Bone marrow (tissue), 2 donors: ENCODE results near the gene RAD51B.
A peak's percentile ranks its signal among the peaks of the same experiment; 100 is the strongest.

Experiments used
- DNase-seq, 2 donors: peaks; one replicate each; lab custom pipeline; 2025; lab: John Stamatoyannopoulos, UW

The RAD51B gene

DNA sequence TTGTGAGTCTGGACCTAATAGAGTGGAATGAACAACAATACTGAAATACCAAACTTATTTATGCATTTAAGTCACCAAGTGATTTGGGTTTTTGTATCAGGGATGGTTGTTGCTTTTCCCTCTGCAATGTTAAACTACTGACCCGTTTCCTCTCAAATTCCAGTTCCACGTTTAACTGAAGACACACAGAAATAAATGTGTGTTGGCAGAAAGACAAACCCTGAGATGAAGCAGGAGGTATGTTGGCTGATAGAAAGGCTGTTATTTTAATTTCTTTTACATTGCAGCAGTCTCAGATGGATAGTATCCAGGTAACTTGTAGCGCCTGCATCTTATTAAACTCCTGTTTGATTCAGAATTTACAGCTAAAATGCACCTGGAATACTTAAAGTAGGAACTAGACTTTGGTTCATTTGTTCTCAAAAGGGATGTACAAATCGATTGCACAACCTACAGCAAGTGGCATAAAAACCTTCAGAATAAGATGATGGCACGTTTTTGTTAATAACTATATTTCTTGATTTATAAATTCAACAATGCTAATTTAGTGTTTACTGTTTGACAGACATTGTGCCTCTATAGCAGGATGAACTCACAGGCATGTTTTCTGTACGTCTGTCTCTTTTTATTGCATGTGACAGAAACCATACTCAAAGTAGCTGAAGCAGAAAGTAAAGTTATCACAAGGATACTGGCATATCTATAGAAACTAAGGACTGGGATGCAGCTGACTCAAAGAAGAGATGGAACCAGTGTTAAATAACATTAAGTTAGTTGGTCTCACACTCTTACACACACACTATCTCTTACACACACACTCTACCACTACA is 567.6 kb downstream of the RAD51B start:
- DNase-seq = no peak

DNA sequence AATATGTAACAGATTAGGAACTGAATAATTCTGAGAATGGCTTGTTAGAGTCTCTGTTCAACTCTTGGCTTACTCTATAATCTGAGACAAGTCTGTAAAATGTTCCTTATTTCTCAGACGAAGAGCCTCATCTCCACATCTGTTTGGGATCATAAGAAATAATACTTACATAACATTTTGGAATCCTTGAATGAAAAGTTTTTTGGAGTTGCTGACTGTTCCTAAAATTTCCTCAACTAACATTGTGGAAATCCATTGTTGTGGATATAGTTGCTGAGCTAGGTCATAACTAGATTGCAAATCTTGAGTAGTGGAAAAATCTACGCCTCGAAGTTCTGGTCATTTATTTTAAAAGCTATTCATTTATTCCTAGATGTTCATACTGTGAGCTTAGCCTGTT is 570.4 kb downstream of the RAD51B start:
- DNase-seq = no peak

DNA sequence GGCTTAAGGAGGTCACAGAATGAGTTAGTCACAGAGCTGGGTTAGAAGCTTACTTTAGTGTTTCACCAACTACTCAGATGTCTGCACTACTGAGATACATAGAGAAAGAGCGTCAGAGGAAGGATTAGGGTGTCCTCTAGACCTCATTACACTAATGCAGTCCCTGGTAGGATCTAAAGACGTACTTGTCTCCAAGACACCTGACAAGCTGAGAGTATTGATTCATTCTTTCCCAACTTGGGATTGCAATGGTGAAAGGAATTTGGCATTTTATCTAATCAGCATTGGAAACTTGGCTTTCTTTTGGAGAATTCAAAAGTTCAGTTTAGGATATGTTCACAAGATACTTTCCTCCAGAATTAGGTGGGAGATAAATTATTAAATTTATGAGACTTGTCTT is 571.2 kb downstream of the RAD51B start:
- DNase-seq = no peak

DNA sequence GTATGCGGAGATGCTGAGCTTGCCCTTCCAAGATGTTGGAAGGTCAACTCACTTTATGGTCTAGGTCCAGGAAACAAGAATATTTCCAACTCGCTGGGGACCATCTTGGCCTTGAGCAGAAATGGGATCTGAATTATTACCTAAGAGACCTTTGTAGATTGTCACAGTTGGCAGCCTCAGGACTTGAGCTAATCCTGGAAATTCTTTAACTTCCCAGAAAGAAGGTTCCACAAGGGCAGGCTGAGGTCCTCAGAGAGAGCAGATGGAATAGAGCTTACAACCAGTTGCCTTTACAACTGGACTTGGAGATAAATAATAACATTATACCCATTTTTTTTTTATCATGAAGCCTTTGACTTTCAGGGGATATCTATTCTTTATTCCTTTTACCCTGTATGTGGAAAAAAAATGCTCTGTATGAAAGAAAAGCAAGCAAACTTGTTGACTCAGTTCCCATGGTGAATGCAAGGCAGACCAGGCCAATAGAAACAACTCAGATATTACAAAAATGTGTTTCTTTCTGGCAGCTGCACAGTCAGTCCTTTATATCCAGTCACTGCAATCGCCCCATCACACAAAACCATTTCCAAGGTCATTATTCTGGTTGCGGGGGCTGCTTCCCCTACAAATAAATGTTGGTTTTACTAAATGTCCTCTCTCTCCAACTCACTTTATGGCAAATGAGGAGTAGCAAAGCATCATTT is 571.9 kb downstream of the RAD51B start:
- no peak for DNase-seq

DNA sequence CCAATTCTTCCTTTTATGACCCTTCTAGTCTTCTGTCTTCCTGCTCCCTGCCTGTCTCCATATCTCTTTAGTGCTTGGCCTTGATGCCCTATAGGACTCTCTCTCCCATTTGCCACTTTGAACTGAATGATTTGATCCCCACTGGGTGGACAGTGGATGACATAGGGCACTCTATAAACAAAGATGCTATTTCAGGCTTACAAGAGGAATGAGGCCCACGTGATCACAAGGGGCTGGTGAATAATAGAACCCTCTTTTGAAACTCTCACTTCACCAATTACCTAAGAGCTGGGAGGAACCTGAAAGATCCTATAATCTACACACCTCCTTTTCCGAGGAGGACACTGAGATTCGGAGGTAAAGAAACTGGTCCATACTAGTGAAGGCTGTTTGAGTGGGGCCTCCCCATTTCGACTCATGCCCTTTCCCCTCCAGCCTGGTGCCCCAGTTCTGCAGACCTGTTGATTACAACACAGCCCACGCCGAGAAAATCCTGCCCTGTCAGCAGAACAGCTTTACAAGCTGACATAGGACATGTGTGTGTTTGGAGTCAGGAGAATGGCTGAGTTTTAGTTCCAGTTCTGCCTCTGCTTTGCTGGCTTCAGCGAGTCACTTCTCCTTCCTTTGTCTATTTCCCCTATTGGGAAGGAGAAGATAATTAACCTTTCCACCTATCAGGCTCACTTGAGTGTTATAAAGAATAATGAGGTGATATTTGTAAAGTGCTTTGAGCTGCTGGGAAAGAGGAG is 573.0 kb downstream of the RAD51B start:
- peak; percentile 18 to 37 for DNase-seq

DNA sequence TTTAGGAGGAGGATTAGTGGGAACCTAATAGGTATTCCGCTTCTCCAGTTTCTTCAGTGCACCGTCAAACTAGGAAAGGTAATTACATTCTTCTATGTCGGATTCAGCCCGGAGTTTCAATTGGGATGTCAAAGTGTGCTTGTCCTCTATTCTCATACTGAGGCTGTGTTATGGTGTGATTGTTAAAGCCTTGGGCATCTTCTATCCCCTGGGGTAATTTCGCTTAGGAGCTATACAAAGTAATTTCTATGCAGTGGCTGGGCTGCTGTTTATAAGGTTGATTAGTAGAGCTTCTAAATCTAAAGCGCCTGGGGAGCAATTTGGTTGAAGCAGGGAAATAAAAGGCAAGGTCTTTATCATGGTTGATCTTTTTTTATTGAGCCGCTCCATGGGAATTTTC is 573.7 kb downstream of the RAD51B start:
- no peak for DNase-seq

DNA sequence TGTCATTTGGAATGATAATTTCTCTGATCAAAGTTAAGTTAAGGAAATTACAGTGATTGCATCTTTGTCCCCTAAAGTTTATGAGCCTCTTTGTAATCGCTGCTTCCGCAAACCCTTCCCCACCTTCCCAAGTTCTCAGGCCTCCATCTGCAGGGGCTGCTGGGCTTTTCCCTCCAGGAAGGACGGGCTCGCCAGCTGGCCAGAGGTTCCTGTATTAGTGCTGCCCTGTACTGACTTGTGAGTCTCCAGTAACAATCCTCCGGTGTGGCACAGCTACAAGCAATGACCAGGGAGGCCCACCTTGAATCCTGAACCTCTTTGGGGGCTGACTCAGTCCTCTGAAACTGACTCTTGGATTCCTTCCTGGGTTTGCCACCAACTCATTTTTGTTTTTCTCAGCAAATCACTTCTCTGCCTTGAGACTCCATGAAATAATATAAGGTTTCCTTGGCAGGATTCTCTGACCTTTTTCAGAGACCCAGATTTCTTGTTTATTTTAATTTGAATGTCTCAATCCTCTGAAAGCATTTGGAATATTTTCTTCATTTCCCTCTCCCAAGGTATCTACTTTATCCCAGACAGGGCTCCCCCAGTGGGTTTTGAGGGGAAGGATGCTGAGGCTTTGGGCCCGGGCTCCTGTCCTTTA is 574.7 kb downstream of the RAD51B start:
- DNase-seq = no peak

DNA sequence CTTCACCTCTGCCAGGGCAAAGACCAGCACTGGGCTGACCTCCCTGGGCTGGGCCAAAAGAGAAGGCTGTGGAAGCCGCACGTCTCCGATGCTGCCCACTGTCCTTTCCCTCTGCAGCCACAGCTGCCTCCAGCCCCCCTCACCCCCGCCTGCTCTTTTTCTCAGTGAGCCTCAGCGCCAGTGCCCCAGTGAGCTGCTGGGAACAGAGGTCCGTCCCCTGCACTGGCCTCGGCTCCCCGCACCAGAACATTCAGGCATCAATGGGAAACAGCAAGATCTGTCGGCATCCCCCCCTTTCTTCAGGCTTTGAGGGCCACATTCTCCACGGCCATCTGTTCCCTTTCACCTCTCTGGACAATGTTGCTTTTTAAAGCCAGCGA is 575.2 kb downstream of the RAD51B start:
- no peak for DNase-seq

DNA sequence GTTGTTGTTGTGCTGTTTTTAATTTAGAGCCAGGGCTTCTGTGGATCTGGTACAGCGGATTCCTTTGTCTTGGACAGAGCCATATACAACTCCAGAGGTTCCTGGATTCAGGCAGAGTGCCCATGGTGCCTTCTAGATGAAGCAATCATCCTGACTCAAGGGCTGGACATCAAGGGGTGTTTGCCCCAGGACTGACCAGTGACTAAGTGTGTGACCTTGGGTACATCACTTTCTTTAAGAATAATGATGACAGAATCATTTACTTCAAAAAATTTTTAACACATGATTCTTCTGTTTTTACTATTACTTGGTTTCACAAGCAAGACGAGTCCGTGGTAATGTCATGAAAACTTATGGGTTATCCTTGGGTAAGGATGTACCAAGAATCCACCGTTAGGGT is 576.0 kb downstream of the RAD51B start:
- DNase-seq = no peak

DNA sequence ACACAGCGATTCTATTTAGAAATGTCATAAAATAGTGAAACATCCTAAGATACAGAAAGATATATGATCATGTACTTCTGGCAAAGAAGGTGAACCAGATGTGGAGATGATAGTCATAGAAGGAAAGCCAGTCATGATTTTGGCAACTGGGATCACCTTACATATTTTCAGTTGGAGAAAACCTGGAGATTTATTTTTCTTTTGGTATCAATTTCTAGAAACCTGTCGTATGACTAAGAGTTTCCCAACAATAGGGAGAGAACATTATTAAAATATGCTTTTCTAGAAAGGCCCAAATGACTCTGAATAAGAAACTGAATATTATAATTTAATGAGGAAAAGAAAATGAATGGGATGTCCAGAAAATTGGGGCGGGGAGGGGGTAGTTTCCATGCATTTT is 576.9 kb downstream of the RAD51B start:
- no peak for DNase-seq

DNA sequence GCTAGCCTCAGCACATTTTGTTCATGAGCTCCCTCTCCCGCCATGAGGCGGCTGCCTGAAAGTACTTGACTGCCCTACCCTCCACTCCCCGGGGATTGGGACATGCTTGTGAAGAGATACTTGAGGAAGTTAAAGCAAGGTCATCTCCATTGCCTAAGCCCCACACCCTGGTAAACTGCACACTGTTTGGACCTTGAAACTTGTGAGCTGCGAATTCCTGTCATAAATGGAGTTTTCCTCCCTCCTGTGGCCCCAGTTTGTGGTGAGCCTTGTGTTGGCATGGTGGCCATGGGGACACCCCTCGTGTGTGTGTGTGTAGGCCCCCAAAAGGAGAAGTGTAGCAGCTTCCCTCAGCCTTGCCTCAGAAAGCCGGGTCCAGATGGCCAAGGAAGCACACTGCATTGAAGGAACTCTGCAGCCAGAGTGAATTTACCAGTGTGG is 577.8 kb downstream of the RAD51B start:
- DNase-seq = peak; percentile 19 to 32

DNA sequence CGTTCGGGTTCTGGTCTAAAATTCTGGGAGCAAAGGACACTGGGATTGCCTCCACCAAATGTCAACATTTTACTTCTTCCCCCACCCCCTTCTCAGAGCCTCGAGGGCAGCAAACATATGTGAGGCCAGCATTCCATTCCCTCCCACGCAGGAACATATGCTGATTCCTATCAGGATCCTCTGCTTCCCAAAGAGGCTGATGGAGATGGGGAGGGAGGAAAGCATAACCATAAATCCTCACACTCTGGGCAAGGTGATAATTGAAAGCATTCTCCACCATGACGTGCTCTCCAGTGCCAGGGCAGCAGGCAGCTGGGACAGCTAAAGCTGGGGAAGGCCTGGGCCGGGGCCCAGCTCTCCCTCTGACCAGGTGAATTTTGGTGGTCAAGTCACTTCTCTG is 578.2 kb downstream of the RAD51B start:
- no peak for DNase-seq

DNA sequence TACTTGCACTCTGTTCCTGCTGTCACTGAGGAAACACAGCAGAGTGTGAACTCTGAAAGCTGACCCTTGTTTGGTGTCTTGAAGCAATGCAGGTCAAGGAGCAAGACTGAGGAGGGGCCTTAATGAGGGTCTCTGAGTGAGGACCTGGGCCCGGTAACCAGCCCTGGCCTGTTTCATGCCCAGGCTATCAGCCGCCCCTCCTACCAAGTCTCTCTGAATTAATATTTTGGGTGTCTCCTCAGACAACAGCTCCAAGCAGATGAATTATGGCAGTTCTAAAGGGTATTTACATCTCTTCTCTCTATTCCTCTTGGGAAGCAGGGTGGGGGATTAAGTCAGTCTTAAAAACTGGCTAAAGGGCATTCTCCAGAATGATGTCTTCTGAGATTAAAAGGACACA is 578.8 kb downstream of the RAD51B start:
- DNase-seq = no peak

DNA sequence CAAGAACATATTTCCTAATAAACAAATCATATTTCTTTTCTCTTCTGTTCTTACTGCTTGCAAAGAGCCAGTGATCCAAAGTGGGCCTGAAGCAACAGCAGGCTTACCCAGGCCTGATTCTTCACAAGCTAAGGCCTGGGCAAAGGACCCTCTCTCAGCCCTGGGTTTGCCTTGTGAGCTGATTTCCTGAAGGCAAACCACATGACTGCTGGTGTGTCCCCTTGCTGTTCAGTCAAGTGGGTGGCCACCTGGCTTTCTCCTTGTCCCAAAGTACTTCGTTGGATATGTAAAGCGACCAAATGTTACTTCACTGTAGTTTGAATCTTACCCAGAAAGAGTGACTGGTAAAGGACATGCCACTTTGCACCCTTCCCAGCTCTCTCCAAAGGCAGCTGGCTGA is 580.4 kb downstream of the RAD51B start:
- DNase-seq = no peak

DNA sequence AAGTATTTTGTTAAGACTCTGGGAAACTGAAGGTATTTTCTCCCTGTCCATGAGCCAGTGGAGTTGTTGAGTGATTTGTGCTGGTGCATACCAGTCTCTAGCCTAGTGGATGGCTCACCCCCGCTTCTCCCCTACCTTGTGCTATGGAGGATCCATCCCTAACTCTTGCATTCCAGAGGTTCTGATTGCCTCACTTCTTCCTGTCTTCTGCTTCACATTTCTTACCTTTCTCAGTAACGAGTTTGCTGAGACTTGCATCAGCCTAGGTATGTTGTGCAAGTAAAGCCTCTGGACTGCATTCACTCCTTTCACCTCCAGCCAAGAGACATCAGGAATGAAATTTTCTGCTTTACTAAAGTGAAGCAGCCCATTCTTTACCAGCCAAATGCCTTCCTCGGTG is 581.7 kb downstream of the RAD51B start:
- DNase-seq = no peak

DNA sequence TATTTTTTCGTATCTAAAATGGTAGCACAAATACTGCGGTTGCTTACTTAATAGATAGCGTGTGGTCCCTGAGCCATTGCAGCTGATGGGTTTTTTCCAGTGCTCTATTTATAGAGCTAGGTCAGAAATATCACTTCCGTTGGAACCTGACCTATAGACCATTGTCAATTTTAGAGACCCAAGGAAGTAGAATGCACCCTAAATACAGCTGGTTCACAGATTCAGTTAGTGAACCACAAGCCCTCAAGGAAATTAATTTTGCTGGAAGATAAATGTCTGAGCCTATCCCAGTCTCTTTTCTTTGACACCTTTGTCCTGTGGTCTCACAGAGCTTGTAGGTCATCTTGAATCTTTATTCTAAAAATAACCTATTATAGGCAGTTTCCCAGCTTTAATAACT is 582.3 kb downstream of the RAD51B start:
- no peak for DNase-seq

DNA sequence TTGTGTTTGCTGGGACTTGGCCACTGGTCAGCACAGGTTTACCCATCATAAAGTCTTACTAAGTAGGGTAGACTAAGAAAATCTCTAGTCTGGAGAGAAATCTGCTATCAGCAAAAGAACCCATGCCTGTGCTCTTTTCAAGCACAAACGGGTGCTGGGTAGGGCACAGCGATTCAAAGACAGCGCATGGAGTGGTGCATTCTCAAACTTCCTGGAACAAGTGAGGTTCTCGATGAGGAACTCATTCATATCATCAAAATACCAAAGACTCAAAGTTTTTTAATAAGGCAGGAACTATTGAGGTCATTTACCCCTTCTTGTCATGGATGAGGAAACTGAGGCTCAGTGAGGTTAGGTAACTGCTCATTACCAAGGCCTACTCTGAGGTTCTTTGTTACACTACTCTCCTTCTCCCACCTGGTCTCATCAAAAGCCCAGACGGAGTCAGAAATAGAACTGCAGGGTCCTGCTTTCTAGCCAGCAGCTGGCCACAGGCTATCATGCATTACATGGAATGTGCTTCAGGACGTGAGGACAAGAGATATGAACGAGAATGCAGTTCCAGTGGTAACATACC is 583.0 kb downstream of the RAD51B start:
- DNase-seq = no peak

DNA sequence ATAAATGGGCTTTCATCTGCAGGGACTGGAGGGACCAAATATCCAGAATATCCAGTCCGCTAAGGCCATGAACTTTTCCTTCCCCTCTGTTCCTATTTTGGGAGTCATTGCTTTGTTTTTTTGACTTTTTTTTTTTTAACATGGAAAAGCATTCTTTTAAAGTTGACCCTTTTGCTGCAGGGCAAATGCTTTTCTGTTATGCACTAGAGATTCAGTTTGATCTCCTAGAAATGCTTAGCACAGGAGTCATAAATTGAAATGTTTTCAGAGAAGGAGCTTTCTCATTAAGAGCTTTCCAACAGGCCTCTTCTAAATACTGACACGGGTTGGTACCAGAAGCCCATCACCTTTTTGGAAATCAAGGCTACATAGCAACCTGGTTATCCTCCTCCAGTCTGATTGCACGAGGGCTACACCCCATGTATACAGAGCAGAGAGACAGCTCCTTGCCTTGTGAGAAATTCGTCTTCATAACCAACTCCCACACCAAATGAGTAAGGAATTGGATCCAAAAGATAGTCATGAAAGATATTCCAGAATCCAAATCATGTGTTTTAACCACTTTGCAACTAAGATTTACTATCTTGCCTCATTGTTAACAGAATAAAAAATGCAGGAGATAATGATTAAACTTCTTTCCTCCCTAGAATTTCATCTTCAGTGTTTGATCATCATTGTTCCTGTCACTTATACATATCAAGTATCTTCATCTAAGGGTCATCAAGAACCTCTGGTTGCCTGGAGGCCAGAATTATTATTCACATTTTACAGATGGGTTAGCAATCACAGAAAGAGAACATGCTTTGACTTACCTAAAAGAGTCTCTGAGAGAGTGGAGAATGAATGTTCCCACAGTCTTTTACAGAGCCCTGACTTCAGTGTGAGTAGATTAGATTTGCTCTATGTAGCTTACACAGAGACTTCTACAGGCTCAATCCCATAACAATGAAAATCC is 583.9 kb downstream of the RAD51B start:
- DNase-seq = no peak

DNA sequence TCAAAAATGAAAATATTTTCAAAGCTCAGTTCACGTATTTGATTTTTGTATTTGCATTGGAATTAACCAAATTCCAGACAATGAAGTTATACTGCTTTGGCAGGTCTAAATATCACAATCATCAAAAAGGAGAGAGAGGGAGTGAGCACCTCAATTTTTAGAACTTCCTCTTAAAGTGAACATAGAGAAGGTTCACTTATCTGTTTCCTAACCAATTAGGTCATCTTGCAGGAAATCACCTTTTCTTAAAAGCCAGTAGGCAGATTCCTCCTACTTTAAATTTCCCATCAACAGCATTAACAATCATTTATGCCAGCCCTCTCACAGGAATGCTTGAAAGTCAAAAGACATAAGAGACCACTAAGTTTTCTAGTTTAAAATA is 584.6 kb downstream of the RAD51B start:
- no peak for DNase-seq

DNA sequence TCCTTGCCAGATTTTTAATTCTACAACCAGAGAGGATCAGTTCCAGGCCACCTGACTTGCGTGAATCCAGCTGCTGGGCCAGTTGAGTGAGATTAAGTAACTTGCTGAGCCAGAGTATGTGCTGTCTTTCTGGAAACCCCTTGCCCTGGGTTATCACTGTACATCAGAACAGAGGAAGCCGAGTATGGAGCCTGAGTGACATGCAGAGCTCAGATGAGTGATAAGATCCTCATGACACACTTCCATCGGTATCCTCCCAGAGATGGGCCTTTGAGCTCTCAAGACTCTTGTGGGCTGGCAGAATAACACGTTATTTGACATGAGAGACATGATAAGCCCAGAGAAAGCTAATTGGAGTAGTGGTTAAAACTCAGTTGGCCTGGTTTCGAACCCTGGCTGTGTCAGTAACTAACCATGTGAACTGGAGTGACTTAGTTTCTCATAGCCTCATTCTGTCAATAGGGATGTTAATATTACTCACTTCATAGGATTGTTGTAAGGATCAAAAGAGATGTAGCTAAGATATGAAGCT is 585.1 kb downstream of the RAD51B start:
- peak in 1 of 2 donors; percentile 9 for DNase-seq

DNA sequence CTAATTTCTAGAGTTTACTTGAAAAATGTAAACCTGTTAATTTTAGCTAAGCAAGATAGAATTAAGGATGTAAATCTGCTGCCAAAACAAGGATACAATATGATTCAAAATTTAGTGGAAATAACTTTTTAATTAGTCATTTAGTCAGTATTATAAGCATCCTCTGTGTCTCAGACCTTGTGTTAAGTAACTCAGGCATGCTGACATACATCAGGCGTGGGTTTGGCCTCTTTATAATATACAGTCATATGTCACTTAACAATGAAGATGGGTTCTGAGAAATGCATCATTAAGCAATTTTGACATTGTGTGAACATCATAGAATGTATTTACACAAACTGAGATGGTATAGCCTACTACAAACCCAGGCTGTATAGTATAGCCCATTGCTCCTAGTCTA is 586.4 kb downstream of the RAD51B start:
- DNase-seq = no peak
